ENCODE data around the gene BUB1B.

- TF ChIP-seq CTCF (IDR thresholded peaks at IDR 0.05) (no peak), MAX (CRISPR knock-in tag; IDR thresholded peaks at IDR 0.05) (no peak), AFF4 (CRISPR knock-in tag; IDR thresholded peaks at IDR 0.05; ENCODE audit: borderline replicate concordance) (no peak)
These were observed 848 bp upstream of the BUB1B start for GRCh38 chr15:40160021-40160420.

Measured in WTC11 (cell line).